ENCODE results near the gene LSG1.

The LSG1 gene

GRCh38 chr3:194671900-194672808 is at the start of gene LSG1:
LSG1 (minus strand) TSS chr3:194672191; CDS start chr3:194672162, 29 bp downstream.
- H3K27ac ChIP-seq: peak within 1 kb of the TSS; percentile 63
- DNase-seq (ENCODE audit: low read depth, low spot score): peak; percentile 78

- H3K27ac ChIP-seq: no peak overlapping the region
- no peak for DNase-seq (ENCODE audit: low read depth, low spot score)
These were observed 48.1 kb upstream of the LSG1 start for GRCh38 chr3:194720048-194720447.

- H3K27ac ChIP-seq: no peak overlapping the region
These were observed 46.1 kb upstream of the LSG1 start for GRCh38 chr3:194718079-194718478.

GRCh38 chr3:194715022-194715800 is 43.2 kb upstream of the LSG1 start:
- H3K27ac ChIP-seq: no peak overlapping the region
- DNase-seq (ENCODE audit: low read depth, low spot score): no peak

More at GRCh38 chr3:194718079-194718478, 46.1 kb upstream of the LSG1 start:
- DNase-seq (ENCODE audit: low read depth, low spot score): no peak

GRCh38 chr3:194714564-194714963 is 42.6 kb upstream of the LSG1 start:
- DNase-seq (ENCODE audit: low read depth, low spot score): no peak
- no peak overlapping the region for H3K27ac ChIP-seq

- no peak overlapping the region for H3K27ac ChIP-seq
- DNase-seq (ENCODE audit: low read depth, low spot score): no peak
These were observed 42.1 kb upstream of the LSG1 start for GRCh38 chr3:194714137-194714455.

GRCh38 chr3:194713299-194714136 is 41.5 kb upstream of the LSG1 start:
- DNase-seq (ENCODE audit: low read depth, low spot score): no peak

GRCh38 chr3:194711913-194712312 is 39.9 kb upstream of the LSG1 start:
- peak; percentile 86 for DNase-seq (ENCODE audit: low read depth, low spot score)
- H3K27ac ChIP-seq: no peak overlapping the region

More at GRCh38 chr3:194713299-194714136, 41.5 kb upstream of the LSG1 start:
- no peak overlapping the region for H3K27ac ChIP-seq

GRCh38 chr3:194711286-194711685 is 39.3 kb upstream of the LSG1 start:
- no peak for DNase-seq (ENCODE audit: low read depth, low spot score)
- H3K27ac ChIP-seq: no peak overlapping the region

GRCh38 chr3:194707147-194707540 is 35.2 kb upstream of the LSG1 start:
- H3K27ac ChIP-seq: no peak overlapping the region
- no peak for DNase-seq (ENCODE audit: low read depth, low spot score)

- no peak for DNase-seq (ENCODE audit: low read depth, low spot score)
- no peak overlapping the region for H3K27ac ChIP-seq
These were observed 33.8 kb upstream of the LSG1 start for GRCh38 chr3:194705761-194706160.

- no peak for DNase-seq (ENCODE audit: low read depth, low spot score)
- H3K27ac ChIP-seq: no peak overlapping the region
These were observed 33.2 kb upstream of the LSG1 start for GRCh38 chr3:194705227-194705626.

GRCh38 chr3:194702545-194702944 is 30.6 kb upstream of the LSG1 start:
- H3K27ac ChIP-seq: no peak overlapping the region
- DNase-seq (ENCODE audit: low read depth, low spot score): no peak

GRCh38 chr3:194696702-194697101 is 24.7 kb upstream of the LSG1 start:
- no peak for DNase-seq (ENCODE audit: low read depth, low spot score)
- H3K27ac ChIP-seq: no peak overlapping the region

GRCh38 chr3:194691481-194692283 is 19.7 kb upstream of the LSG1 start:
- no peak for DNase-seq (ENCODE audit: low read depth, low spot score)
- no peak overlapping the region for H3K27ac ChIP-seq

GRCh38 chr3:194690501-194691372 is 18.7 kb upstream of the LSG1 start:
- no peak for DNase-seq (ENCODE audit: low read depth, low spot score)
- no peak overlapping the region for H3K27ac ChIP-seq

GRCh38 chr3:194689493-194689944 is 17.5 kb upstream of the LSG1 start:
- no peak overlapping the region for H3K27ac ChIP-seq
- DNase-seq (ENCODE audit: low read depth, low spot score): no peak

- DNase-seq (ENCODE audit: low read depth, low spot score): no peak
- no peak overlapping the region for H3K27ac ChIP-seq
These were observed 17.0 kb upstream of the LSG1 start for GRCh38 chr3:194688946-194689345.
